Ovary (tissue), 3 donors: ENCODE data around the gene WNT9A.

Experiments
- EP300 ChIP-seq: sonication (generic); formaldehyde crosslinking; IDR thresholded peaks from one replicate; pipeline ENCODE4 v1.6.1; 2017; ENCODE audit warnings: antibody characterized with exemption
- POLR2A ChIP-seq: fragments of 450-650 bp; IDR thresholded peaks from one replicate; pipeline ENCODE4 v1.6.1; 2017; ENCODE audit warnings: antibody characterized with exemption, mild to moderate bottlenecking, moderate library complexity
- TF ChIP-seq, protein P1 (sequence below), 3 donors: fragments of 450-650 bp in 2 of 3; fragments of 200-600 bp in 1 of 3; IDR thresholded peaks; one replicate each; pipeline versions ENCODE4 v1.5.1 to v1.8.0; 2016 to 2022; ENCODE audit warnings: antibody characterized with exemption in 3 of 3, mild to moderate bottlenecking in 1 of 3
- donor health status: DM: no; HTN: no; CAD: no.

DNA sequence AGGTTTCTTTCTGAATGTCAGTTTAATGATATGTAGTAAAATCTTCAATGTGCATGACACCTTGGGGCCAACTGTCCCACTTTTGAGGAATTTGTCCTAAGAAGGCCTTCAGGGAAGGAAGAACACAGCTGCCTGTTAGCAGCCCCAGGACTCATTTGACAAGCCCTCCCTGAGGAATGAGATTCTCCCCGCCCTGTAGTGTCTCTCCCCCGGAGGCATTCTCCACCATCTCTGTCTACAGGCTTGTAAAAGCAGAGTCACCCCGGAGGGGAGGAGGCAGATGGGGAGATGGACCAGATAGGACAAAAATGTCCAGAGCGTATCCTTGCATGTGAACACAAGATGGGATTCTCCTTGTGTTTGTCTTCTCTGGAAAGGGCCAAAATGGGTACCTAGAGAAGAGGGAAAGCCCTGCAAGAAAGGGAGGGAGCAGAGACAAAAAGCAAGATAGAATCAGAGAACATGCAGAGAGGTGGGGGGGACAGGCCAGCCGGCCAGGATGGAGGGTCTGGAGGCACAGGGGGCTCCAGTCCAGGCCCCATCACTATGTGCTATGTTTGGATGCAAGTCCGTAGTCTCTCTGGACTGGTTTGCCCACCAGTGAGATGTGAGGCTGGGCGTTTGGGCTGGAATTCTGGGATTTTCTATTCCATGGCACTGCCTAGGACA is 47.0 kb upstream of the WNT9A start:
- TF ChIP-seq POLR2A (no peak), EP300 (no peak)
- TF ChIP-seq, protein P1, sequence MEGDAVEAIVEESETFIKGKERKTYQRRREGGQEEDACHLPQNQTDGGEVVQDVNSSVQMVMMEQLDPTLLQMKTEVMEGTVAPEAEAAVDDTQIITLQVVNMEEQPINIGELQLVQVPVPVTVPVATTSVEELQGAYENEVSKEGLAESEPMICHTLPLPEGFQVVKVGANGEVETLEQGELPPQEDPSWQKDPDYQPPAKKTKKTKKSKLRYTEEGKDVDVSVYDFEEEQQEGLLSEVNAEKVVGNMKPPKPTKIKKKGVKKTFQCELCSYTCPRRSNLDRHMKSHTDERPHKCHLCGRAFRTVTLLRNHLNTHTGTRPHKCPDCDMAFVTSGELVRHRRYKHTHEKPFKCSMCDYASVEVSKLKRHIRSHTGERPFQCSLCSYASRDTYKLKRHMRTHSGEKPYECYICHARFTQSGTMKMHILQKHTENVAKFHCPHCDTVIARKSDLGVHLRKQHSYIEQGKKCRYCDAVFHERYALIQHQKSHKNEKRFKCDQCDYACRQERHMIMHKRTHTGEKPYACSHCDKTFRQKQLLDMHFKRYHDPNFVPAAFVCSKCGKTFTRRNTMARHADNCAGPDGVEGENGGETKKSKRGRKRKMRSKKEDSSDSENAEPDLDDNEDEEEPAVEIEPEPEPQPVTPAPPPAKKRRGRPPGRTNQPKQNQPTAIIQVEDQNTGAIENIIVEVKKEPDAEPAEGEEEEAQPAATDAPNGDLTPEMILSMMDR (IDR thresholded peaks at IDR 0.05): no peak
